HepG2 (cell line): Measurements from ENCODE around the gene ING5. TPM values are rescaled to one million over a fixed set of nuclear protein-coding genes. Genes with fewer than 3 reads are reported as not detected.

Experiments
- ATF7-NPFF ChIP-seq: sonication (generic); formaldehyde crosslinking; IDR thresholded peaks from 2 replicates; pipeline ENCODE4 v1.8.1; 2023; ENCODE audit warnings: mild to moderate bottlenecking, low read depth, missing genetic modification reagents, moderate library complexity
- CC2D1A ChIP-seq: sonication (generic); formaldehyde crosslinking; IDR thresholded peaks from 2 replicates; pipeline ENCODE4 v1.8.1; 2023; ENCODE audit warnings: mild to moderate bottlenecking, missing genetic modification reagents
- CHD4 ChIP-seq: fragments of 200-600 bp; sonication (generic); IDR thresholded peaks from 2 replicates; pipeline ENCODE4 v1.7.0; 2017; ENCODE audit warnings: mild to moderate bottlenecking, low read length, borderline replicate concordance
- CTCF ChIP-seq: sonication (generic); formaldehyde crosslinking; IDR thresholded peaks from 2 replicates; pipeline ENCODE4 v1.5.0; 2020; ENCODE audit warnings: mild to moderate bottlenecking, missing genetic modification reagents, moderate library complexity
- GLI4 ChIP-seq: sonication (generic); formaldehyde crosslinking; IDR thresholded peaks from 2 replicates; pipeline ENCODE4 v1.5.1; 2020; ENCODE audit warnings: missing genetic modification reagents, mild to moderate bottlenecking, moderate library complexity, borderline replicate concordance
- HOXA5 ChIP-seq: sonication (generic); formaldehyde crosslinking; IDR thresholded peaks from 2 replicates; pipeline ENCODE4 v1.4.0; 2020; ENCODE audit warnings: missing genetic modification reagents
- KLF6 ChIP-seq: IDR thresholded peaks from 2 replicates; pipeline ENCODE4 v1.8.0; 2016; ENCODE audit warnings: missing biosample characterization, missing genetic modification reagents
- MED1 ChIP-seq: sonication (generic); formaldehyde crosslinking; IDR thresholded peaks from 2 replicates; pipeline ENCODE4 v1.4.0; 2020; ENCODE audit warnings: missing genetic modification reagents
- MTF1 ChIP-seq: sonication (generic); formaldehyde crosslinking; IDR thresholded peaks from 2 replicates; pipeline ENCODE4 v1.5.0; 2020; ENCODE audit warnings: missing genetic modification reagents
- MTF2 ChIP-seq: sonication (generic); formaldehyde crosslinking; IDR thresholded peaks from 2 replicates; pipeline ENCODE4 v1.5.0; 2020; ENCODE audit warnings: missing genetic modification reagents, borderline replicate concordance
- NFYB ChIP-seq: sonication (generic); formaldehyde crosslinking; IDR thresholded peaks from 2 replicates; pipeline ENCODE4 v1.4.0; 2020; ENCODE audit warnings: missing genetic modification reagents
- RAD21 ChIP-seq: fragments of 450-650 bp; formaldehyde crosslinking; IDR thresholded peaks from 2 replicates; pipeline ENCODE4 v1.5.0; 2020; ENCODE audit warnings: mild to moderate bottlenecking
- SALL2 ChIP-seq: sonication (generic); formaldehyde crosslinking; IDR thresholded peaks from 2 replicates; pipeline ENCODE4 v1.8.1; 2023; ENCODE audit warnings: mild to moderate bottlenecking, missing genetic modification reagents, inconsistent platforms
- SNAPC5 ChIP-seq: sonication (generic); formaldehyde crosslinking; IDR thresholded peaks from 2 replicates; pipeline ENCODE4 v1.8.1; 2023; ENCODE audit warnings: mild to moderate bottlenecking, missing genetic modification reagents, borderline replicate concordance
- SP2 ChIP-seq: sonication (generic); formaldehyde crosslinking; IDR thresholded peaks from 2 replicates; pipeline ENCODE4 v1.5.1; 2020; ENCODE audit warnings: mild to moderate bottlenecking, missing genetic modification reagents
- WIZ ChIP-seq: sonication (generic); formaldehyde crosslinking; IDR thresholded peaks from 2 replicates; pipeline ENCODE4 v1.5.1; 2020; ENCODE audit warnings: mild to moderate bottlenecking, missing genetic modification reagents
- YEATS2 ChIP-seq: sonication (generic); formaldehyde crosslinking; IDR thresholded peaks from 2 replicates; pipeline ENCODE4 v1.4.0; 2020; ENCODE audit warnings: missing genetic modification reagents, borderline replicate concordance
- ZC3H4 ChIP-seq: sonication (generic); formaldehyde crosslinking; IDR thresholded peaks from 2 replicates; pipeline ENCODE4 v1.4.0; 2020; ENCODE audit warnings: missing genetic modification reagents, borderline replicate concordance
- ZMYM3 ChIP-seq: sonication (generic); formaldehyde crosslinking; IDR thresholded peaks from 2 replicates; pipeline ENCODE4 v1.5.1; 2020; ENCODE audit warnings: mild to moderate bottlenecking, missing genetic modification reagents
- ZNF121 ChIP-seq: sonication (generic); formaldehyde crosslinking; IDR thresholded peaks from 2 replicates; pipeline ENCODE4 v1.5.0; 2020; ENCODE audit warnings: mild to moderate bottlenecking, missing genetic modification reagents
- ZNF251 ChIP-seq: sonication (generic); formaldehyde crosslinking; IDR thresholded peaks from 2 replicates; pipeline ENCODE4 v1.9.0; 2021; ENCODE audit warnings: mild to moderate bottlenecking, missing genetic modification reagents
- ZNF543 ChIP-seq: sonication (generic); formaldehyde crosslinking; IDR thresholded peaks from 2 replicates; pipeline ENCODE4 v1.4.0; 2020; ENCODE audit warnings: mild to moderate bottlenecking, missing genetic modification reagents
- ZNF572 ChIP-seq: sonication (generic); formaldehyde crosslinking; IDR thresholded peaks from 2 replicates; pipeline ENCODE4 v1.5.1; 2020; ENCODE audit warnings: mild to moderate bottlenecking, missing genetic modification reagents
- ZNF576 ChIP-seq: sonication (generic); formaldehyde crosslinking; IDR thresholded peaks from 2 replicates; pipeline ENCODE4 v1.4.0; 2020; ENCODE audit warnings: mild to moderate bottlenecking, missing genetic modification reagents
- ZNF629 ChIP-seq: sonication (generic); formaldehyde crosslinking; conservative IDR thresholded peaks from 2 replicates; pipeline ENCODE4 v1.5.0; 2020; ENCODE audit warnings: missing genetic modification reagents
- ZNF749 ChIP-seq: sonication (generic); formaldehyde crosslinking; IDR thresholded peaks from 2 replicates; pipeline ENCODE4 v1.8.0; 2022; ENCODE audit warnings: mild to moderate bottlenecking, missing genetic modification reagents, moderate library complexity, borderline replicate concordance
- ZNF770 ChIP-seq: sonication (generic); formaldehyde crosslinking; IDR thresholded peaks from 2 replicates; pipeline ENCODE4 v1.5.0; 2020; ENCODE audit warnings: mild to moderate bottlenecking, missing genetic modification reagents
- polyA plus RNA-seq, 8 experiments: library from polyadenylated mRNA; depleted of rRNA in 3 of 8; stranded (reverse) in 7 of 8; unstranded in 1 of 8; fragments of >200 nt; fragmentation: Illumina TruSeq in 4 of 8; extraction: Trizol in 4 of 8; gene quantifications; 2 replicates each; pipeline versions ENCODE4 v1.2.1 to v1.2.3, GENCODE V29; 2011 to 2016; ENCODE audit warnings: low read depth in 4 of 8, missing spikeins in 1 of 8, mixed read lengths in 1 of 8; ENCODE audit not compliant: insufficient read depth in 1 of 8
- total RNA-seq, 5 experiments: library from RNA; depleted of rRNA; stranded (reverse); fragments of >200 nt; fragmentation: Illumina TruSeq; extraction: Trizol; gene quantifications; 2 replicates each; pipeline ENCODE4 v1.2.3, GENCODE V29; 2016; ENCODE audit warnings: low read depth in 1 of 5

ING5 gene
- total and polyA plus RNA-seq, 2 of the 13 experiments (the other 11 are each of a cell fraction or from before 2014, with no cell fraction given): 61.9 to 71.9 TPM

GRCh38 chr2:241701399-241702154 lies at the start of gene ING5 (continued):
- TF ChIP-seq MTF1 (CRISPR knock-in tag): peak; percentile 72; the same call in 1 of the 2 replicates
- TF ChIP-seq MED1: peak; percentile 67
- peak; percentile 95 for TF ChIP-seq KLF6 (CRISPR knock-in tag)
- peak; percentile 75; the same call in 1 of the 2 replicates for TF ChIP-seq ZNF770 (CRISPR knock-in tag)
- TF ChIP-seq CHD4: no peak
- TF ChIP-seq CC2D1A (CRISPR knock-in tag): peak; percentile 96
- TF ChIP-seq ZNF629 (CRISPR knock-in tag): peak; percentile 22; the same call in 1 of the 2 replicates
- peak; percentile 78; the same call in 1 of the 2 replicates for TF ChIP-seq CTCF (CRISPR knock-in tag)
- peak; percentile 82; the same call in 1 of the 2 replicates for TF ChIP-seq ZNF251 (CRISPR knock-in tag)
- TF ChIP-seq ZNF543 (CRISPR knock-in tag): peak; percentile 86; the same call in 1 of the 2 replicates
- peak; percentile 94 for TF ChIP-seq HOXA5 (CRISPR knock-in tag)
- peak; percentile 37; the same call in 1 of the 2 replicates for TF ChIP-seq MTF2 (CRISPR knock-in tag)
- TF ChIP-seq ZMYM3 (CRISPR knock-in tag): no peak
- peak; percentile 94 for TF ChIP-seq SALL2 (CRISPR knock-in tag)
- peak; percentile 70 for TF ChIP-seq RAD21 (CRISPR knock-in tag)
- peak; percentile 97 for TF ChIP-seq ATF7-NPFF (CRISPR knock-in tag)
- peak; percentile 87 for TF ChIP-seq ZNF121 (CRISPR knock-in tag)
- TF ChIP-seq GLI4 (CRISPR knock-in tag): peak; percentile 48; the same call in 1 of the 2 replicates
- peak; percentile 90; the same call in 1 of the 2 replicates for TF ChIP-seq SNAPC5 (CRISPR knock-in tag)
- TF ChIP-seq YEATS2 (CRISPR knock-in tag): no peak; the same call in none of the 2 replicates
- peak; percentile 62; the same call in 1 of the 2 replicates for TF ChIP-seq NFYB (CRISPR knock-in tag)
- TF ChIP-seq WIZ (CRISPR knock-in tag): no peak; the same call in 1 of the 2 replicates
- 0 out of 2 replicates have a peak, but pooled peaks have one; percentile 37 for TF ChIP-seq ZNF572
- peak; percentile 86; the same call in 1 of the 2 replicates for TF ChIP-seq ZNF576 (CRISPR knock-in tag)
- TF ChIP-seq ZC3H4: no peak; the same call in 1 of the 2 replicates
- peak; percentile 75 for TF ChIP-seq SP2 (CRISPR knock-in tag)
- TF ChIP-seq ZNF749 (CRISPR knock-in tag): peak; percentile 94
